Measurements from ENCODE around the gene RUNX2.

DNA sequence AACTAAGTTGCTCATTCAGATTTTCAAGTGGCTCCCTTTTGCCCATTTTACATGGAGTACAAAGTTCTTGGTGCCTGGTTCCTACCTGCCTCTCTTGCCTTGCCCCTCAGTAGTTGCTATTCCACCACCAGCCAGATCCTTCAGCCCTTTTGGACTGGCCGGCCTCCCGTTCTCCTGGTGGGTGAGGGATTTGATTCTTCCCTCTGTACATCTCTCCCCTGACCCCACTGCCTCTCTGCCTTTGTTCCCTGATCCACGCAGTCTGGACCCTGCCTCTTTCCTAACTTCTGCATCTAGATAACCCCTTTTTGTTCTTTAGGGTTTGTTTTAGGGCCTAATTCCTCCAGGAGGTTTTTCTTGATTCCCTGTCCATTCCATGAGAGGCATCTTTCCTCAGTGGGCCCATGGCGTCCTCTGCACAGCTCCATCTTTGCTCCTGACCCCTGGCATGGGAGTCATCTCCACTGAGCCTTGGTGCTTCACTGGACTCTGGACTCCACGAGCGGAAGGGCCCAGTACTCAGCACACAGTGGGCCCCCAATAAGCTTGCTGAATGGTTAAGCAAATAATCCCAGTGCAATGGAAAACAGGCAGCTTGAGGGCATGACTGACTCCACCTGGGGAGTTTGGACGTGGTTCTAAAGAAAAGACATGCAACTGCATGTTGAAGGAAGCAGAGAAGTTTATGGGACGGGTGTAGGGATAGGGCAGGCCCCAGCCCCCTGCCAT is 358.9 kb downstream of the RUNX2 start:
- TF ChIP-seq, protein P1, sequence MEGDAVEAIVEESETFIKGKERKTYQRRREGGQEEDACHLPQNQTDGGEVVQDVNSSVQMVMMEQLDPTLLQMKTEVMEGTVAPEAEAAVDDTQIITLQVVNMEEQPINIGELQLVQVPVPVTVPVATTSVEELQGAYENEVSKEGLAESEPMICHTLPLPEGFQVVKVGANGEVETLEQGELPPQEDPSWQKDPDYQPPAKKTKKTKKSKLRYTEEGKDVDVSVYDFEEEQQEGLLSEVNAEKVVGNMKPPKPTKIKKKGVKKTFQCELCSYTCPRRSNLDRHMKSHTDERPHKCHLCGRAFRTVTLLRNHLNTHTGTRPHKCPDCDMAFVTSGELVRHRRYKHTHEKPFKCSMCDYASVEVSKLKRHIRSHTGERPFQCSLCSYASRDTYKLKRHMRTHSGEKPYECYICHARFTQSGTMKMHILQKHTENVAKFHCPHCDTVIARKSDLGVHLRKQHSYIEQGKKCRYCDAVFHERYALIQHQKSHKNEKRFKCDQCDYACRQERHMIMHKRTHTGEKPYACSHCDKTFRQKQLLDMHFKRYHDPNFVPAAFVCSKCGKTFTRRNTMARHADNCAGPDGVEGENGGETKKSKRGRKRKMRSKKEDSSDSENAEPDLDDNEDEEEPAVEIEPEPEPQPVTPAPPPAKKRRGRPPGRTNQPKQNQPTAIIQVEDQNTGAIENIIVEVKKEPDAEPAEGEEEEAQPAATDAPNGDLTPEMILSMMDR (IDR thresholded peaks at IDR 0.05), result no peak
- TF ChIP-seq EZH2 (IDR thresholded peaks at IDR 0.05; ENCODE audit: borderline replicate concordance, insufficient read depth, low read depth, low read length, poor library complexity, severe bottlenecking), result no peak
